Adrenal gland (tissue), 5 donors: ENCODE measurements around the gene PI4KA.

ENCODE experiments used
- CTCF ChIP-seq, 6 experiments: fragments of 450-650 bp in 4 of 6; fragments of 200-600 bp in 2 of 6; sonication (generic) in 1 of 6; IDR thresholded peaks; 1 replicate in 5 of 6; 2 replicates in 1 of 6; pipeline versions ENCODE4 v1.5.1 to v1.8.0; 2016 to 2021; ENCODE audit warnings: antibody characterized with exemption in 6 of 6, mild to moderate bottlenecking in 2 of 6, moderate library complexity in 1 of 6
- POLR2A ChIP-seq, 2 donors: fragments of 450-650 bp; IDR thresholded peaks; one replicate each; pipeline ENCODE4 v1.6.1; 2017; ENCODE audit warnings: antibody characterized with exemption in 2 of 2, mild to moderate bottlenecking in 2 of 2, moderate library complexity in 1 of 2
- donor health status: DM: no; HTN: no; CAD: no.

GRCh38 chr22:20884454-20884853 lies 25.8 kb upstream of the PI4KA start:
- TF ChIP-seq CTCF (IDR thresholded peaks at IDR 0.05) (no peak), POLR2A (IDR thresholded peaks at IDR 0.05) (no peak)
